HG02973 (cell line): Measurements from ENCODE around the gene CCNQ.

Source experiments
- ATAC-seq: cut with Tn5 transposase; IDR thresholded peaks from one replicate; pipeline ENCODE4 v1.9.1; 2021; ENCODE audit warnings: moderate library complexity; ENCODE audit not compliant: unreplicated experiment

CCNQ gene

DNA sequence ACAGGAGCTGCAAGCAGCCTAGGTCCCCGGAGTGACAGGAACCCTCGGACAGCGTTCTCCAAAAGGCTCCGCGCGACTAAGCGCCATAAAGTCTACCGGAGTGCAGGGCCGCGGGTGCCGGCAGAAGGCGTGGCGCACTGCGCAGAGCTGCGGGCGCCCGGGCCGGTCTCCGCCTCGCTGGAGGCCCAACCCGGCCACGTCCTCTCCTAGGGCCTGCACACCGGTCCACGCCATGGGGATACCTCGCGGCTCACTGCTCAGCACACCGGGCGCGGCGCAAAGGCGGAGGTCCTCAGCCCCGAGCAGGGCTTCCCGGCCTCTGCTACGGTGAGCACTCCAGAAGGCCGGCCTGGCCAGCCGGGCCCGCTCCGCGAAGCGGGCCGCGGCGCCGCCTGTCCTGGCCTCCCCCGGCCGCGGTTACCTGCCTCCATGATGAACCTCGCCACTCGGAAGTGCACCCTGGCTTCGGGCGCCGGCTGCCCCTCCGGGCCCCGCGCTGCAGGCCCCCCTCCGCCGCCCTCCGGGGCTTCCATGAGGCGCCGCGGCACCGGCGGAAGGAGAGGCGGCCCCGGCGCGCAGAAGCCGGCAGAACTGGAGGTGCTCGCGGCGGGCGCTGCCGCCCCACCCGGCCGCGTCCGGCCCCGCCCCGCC is at the start of gene CCNQ:
Gene CCNQ, minus strand, starts transcription at position 599 of the 651 bp plus-strand sequence. Its CDS starts 66 bp downstream, at position 533.
- peak; percentile 54 for ATAC-seq

DNA sequence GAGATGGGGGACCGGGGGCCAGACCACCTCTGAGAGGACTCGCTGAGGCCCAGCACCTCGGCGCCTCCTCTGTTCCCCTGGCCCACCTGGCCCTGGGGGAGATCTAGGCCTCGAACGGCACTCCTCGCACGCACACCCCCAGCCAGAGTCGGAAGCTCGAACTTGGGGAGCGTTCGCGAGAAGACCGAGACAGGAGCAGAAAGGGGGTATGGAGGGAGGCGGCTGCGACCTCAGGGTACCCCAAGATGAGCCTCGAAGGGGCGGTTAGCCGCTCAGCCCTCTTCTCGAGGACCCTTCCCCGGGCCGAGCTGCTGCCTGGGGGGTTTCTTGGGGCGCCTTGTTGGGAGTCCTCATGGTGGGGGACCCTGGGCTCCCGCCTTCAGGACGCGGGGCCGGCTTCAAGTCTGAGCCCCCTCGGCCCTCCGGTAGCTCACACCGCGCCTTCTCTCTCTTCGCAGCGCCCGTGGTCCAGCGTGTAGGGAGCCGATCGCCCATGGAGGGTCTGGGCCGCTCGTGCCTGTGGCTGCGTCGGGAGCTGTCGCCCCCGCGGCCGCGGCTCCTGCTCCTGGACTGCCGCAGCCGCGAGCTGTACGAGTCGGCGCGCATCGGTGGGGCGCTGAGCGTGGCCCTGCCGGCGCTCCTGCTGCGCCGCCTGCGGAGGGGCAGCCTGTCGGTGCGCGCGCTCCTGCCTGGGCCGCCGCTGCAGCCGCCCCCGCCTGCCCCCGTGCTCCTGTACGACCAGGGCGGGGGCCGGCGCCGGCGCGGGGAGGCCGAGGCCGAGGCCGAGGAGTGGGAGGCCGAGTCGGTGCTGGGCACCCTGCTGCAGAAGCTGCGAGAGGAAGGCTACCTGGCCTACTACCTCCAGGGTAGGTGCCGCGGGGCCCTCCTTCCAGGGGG is 48.8 kb upstream of the CCNQ start:
- no peak for ATAC-seq

DNA sequence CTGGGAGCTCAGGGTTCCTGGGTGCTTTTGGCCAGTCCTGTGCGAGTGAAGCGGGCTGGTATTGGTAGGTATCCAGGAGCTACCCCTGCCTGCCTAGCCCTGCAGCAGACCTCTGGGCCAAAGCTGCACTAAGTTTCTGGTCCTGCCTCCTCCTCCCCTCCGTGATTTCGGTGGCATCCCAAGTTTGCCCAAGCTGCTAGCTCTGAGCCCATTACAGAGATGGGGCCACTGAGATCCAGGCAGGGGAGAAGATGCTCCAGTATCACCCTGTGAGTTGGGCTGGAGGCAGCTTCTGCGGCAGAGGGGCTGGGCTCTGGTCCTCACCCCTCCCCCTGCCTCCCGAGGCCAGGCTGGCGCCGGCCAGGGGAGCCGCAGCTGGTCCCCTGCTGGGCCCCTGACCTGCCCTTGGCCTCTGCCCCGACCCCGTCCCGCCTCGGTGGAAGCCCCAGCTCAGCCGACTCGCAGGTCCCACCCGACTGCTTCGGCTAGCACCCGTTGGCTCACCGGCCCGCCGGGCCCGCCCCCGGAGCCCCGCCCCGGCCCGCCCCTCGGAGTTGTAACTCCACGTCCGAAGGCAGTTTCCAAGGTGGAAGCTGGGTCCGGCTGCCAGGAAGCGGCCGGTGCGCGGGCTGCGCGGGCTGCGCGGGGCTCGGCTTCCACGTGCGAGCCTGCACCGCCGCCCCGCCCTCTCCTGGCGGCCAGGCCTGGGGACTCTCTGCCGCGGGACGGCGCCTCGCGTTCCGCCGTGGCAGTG is 47.9 kb upstream of the CCNQ start, which contains the start of gene DUSP9:
Gene DUSP9, plus strand, starts transcription at position 584 of the 754 bp plus-strand sequence. CDS start 751 bp downstream, outside the sequence.
- ATAC-seq, result no peak

DNA sequence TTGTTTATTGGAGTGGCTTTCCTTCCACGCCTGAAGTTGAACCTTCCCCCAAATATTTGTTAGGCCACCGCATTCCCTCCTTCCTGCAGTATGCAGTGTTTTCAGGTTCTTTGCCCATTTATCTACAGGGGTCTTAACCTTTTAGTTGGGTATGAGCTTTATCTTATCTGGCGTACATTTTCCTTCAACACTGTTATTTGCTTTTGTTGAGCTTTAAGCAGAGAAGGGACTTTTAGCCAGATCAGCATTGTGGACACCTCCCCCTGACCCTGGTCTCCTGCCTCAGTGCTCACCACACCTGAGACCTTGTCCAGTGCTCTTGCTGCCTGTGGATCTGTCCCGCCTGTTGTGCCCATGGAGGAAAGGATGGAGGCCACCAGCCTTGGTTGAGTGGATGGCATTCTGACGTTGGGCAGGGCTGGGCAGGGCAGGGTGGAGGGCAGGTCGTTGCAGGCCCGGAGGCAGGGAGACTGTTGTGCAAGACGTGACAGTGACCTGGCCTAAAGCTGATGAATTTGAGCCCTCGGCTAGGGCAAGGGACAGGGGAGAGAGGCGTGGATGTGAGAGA is 47.1 kb upstream of the CCNQ start:
- no peak for ATAC-seq

DNA sequence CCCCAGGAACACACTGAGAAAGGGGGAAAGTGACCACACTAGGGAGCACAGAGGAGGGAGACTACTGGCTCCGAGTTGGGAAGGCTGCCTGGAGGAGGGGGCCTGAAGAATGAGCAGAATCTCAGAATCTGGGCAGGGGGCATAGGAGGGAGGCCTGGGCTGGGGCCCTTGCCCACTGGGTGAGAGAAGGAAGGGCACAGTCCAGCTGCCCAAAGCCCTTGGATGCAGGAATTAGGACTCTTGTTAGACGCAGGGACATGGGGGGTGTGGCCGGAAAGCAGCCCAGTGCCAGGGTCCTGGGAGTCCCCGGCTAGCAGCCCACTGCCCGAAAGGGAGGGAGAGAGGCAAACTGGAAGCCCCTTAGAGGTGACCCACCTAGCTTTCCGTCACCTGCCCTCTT is 46.2 kb upstream of the CCNQ start:
- no peak for ATAC-seq

DNA sequence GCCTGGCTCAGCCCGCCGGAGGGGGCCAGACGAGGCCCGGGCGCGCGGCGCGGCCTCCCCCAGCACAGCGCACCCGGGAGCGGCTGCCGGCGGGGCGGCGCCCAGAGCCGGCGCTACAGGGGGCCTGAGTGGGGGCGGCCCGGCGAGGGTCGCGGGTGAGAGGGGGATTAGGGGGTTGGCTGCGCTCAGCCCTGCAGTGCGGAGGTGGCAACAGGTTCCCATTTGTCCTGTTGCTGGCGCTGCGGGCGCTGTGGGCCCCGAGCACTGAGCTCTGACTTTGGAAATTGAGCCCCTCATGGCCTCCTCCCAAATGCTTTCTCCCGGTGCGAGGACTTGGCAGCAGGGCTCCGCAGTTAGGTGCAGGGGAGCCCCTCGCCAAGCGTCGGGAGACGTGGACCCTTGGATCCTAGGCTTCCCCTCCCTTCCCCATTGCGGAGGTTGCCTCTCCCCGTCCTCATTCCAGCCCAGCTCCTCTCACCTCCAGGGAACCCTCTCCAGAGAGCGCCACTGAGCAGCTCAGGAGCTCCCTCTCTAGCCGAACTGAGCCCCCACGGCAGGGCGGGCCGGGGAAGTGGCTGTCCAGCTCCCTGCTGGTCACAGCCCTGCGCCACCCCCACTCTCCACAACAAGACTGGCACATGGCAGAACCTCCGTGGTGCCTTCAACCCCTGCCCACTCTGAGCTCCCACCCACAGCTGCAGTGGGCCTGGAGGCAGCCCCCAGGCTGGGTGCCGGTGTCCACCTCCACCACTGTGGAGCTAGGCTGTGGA is 45.6 kb upstream of the CCNQ start:
- ATAC-seq, result no peak

DNA sequence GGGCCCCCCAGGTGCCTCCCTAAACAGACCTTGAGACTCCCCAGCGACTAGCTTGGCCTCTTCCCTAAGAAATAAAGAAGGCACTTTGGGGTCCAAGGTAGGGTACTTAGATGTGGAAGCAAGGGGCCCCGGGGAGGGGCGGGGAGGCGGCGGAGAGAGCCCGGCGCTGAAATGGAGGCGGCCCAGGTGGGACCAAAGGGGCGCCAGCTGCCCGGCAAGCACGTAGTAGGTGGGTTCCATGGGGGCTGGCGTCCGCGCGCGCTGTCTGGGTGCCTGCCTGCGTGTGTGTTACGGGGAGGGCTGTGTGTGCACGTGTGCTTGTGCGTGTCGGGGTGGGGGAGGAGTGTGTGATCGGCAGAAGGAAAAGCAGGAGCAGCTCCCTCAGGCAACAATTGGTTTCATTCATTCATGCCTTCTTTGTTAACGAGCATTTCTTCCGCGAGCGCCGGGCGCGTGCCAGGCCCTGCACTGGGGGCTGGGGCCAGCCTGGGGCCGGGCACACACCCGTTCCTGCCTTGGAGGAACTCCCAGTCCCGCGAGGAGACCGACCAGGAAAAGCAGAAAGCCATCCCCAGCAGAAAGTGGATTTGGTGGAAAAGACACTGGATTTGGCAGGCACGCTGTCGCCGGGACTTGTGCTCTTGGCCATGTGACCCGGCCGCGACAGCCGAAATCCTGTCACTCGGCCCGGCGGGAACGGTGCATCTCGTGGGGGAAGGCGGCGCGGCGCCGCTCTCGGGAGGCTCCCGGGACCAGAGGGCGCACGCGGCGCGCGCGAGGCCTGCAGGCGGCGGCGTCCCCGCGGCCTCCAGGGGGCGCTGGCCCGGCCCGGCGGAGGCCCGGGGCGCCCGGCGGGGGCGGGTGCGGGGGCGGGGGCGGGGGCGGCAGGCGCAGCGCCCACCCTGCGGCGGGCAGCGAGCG is 44.8 kb upstream of the CCNQ start:
- no peak for ATAC-seq

DNA sequence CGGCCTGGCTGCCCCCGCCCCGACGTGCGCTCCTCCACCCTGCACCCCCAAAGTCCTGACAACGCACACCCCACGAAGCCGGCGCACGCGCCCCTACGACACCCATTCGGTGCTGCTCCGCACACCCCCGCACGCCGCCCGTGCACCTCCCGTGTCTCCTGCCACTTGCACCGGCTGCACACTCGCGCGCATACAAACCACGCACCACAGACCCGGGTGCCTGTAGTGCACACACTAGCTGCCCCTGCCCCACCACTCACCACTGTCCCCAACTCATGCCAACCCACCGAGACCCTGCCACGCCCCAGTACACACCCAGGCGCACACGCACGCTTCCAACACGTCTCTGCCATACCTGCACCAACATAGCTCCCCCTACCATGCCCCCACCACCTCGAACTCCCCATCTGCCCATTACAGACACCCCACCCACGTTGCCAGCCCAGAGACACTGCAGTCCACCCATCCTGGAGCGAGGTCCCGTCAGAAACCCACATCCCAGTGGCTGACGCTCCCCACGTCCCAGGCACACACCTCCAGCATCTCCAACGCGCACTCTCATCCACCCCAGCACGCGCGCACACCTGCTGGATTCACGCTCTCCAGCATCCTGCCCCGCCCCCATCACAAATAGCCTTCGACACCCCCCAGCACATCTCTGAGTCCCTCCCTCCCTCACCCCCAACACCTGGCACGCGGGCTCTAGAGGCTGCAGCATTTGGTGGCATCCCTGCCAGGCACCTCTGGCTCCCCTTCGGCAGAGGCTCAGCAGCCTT is 43.9 kb upstream of the CCNQ start:
- ATAC-seq, result no peak

DNA sequence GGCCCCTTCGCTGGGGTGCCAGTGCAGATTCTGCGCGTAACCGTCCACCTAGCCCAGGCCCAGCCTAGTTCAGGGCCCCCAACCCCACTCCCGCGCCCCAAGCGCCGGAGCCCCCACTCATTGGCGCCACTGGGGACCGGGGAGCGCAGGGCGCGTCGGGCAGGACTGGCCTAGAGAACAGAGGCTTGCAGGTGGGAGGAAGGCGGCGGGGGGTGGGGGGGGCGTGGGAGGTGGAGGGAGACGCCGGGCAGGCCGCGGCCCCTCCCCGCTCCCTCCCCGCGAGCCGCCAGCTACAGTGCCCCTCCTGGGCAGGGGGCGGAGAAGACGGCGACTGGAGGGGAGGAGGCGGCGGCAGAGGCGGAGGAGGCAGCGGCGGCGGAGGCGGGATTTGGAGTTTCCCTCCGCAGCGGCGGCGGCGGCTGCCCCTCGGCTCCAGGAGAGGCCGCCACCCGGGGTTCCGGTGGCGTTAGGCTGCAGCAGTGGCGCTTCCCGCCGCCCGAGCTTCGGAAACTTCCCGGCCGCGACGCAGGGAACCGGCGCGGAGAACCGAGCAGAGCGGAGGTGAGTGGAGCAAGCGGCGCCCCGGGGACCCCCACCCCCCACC is 43.2 kb upstream of the CCNQ start:
- ATAC-seq, result no peak

DNA sequence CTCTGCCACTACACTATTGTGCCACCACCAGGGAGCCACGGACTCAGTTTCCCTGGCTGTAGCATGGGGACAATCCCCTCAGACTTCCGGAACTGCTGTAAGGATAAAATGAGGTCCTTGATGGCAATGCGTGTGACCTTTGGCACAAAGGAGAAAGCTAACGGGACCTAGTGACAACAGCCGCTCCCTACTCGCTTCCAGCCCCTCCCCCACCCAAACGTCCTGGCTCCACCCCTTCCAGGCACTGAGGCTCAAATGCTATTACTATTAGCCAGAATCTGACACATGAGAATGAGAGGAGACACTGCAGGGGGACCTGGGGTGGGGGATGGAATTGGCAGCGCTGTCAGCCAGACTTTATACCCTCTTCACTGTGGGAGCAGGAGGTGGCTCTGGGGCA is 42.7 kb upstream of the CCNQ start:
- no peak for ATAC-seq

DNA sequence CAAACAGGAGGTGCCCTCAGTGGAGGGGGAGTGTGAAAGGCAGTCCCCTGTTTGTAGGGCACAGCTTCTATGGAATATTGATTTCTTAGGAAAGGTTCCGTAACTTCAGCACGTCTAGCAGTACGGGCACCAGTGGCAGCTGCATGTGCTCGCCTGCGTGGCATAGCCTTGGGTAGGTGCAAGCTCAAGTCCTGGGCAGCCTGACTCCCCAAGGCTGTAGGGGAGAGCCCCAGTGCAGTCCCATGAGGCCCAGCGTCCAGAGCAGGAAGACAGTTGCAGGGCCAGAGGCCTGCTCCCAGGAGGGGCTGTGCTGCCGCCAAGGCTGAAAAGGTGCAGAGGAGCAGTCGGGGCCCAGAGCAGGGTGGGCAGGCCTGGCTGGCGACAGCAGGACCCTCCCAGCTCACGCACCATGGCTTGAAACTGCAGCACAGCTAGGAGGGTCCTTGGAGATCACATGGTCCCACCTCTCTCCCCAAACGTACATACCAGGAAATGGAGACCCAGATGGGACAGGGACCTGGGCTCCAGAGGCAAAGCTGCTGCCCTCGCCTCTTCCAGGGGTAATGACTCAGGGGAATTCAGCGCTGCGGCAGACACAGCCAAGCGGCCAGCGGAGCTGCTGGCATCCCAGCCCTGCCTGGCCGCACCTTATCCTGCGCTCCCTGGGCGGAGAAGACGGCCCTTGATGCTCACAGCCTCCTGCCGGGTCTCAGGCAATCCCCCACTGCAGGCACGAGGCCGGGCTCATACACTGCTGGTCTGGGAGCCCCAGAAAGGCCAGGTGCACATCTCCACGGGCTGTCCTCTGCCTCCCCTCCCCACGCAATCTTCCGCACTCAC is 42.0 kb upstream of the CCNQ start:
- ATAC-seq, result no peak

DNA sequence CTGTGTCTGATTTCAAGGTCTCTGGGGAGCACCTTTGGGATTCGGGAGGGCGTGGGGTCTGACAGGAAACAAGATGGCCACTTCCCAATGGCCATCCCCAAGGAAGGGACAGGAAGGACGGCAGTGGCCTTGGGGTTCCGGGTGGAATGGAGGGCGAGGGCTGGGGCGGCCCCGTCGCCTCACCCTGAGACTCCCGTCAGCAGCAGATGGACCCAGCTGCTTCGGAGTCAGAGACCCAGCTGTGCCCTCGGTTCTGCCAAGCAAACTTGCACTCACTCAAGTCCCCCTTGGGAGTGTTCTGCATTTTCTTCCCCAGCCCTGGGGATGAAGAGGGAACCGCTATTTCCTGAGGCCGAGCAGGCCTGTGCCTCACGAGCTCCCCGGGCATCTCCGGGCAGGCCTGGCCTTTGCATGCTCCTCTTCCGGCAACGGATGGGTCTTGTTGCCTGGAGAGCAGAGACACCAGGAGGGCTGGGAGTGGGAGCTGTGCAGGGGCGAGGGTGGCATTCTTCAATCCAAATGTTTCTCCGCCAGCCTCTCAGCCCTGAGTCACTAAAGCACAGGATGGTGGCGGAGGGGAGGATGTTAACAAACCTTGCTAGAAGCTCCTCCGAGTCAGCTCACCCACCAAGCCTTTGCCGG is 41.2 kb upstream of the CCNQ start:
- ATAC-seq, result no peak

DNA sequence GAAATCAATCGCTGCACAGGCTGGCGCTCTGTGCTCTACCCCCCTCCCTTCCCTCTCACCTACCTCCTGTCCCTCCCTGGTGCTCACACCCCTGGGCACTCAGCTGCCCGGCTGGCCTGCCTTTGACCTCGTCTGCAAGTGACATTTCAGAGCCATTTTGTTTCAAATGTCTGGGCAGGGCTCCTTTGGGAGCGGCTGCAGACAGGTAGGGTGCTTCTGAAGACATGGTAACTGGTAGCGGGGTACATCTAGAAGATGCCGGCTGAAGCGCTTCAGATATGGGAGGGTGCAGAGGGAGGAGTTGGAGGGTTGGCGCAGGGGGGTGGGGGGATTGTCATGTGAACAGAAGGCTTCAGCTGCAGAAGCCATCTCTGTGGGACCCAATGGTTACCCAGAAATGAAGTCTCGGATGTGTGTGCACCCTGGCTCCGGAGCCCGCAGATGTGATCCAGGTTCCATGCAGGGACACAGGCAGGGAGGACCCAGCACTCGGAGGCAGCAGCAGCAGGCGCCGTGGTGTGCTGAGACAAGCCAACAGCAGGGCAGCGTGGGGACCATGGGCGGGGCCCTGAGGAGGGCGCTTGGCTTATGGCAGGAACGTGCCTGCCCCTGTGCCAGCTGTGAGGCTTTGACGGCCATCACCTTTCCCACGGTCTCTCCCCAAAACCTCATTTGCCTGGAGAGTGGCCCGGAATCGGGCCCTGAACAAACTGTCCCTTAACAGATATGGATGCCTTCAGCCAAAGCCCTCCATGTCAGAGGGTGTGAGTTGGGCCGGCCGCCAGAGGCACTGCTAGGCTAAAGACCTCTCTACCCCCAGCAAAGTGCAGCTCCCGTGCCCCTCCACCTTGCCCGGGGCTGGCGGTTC is 40.5 kb upstream of the CCNQ start:
- no peak for ATAC-seq

DNA sequence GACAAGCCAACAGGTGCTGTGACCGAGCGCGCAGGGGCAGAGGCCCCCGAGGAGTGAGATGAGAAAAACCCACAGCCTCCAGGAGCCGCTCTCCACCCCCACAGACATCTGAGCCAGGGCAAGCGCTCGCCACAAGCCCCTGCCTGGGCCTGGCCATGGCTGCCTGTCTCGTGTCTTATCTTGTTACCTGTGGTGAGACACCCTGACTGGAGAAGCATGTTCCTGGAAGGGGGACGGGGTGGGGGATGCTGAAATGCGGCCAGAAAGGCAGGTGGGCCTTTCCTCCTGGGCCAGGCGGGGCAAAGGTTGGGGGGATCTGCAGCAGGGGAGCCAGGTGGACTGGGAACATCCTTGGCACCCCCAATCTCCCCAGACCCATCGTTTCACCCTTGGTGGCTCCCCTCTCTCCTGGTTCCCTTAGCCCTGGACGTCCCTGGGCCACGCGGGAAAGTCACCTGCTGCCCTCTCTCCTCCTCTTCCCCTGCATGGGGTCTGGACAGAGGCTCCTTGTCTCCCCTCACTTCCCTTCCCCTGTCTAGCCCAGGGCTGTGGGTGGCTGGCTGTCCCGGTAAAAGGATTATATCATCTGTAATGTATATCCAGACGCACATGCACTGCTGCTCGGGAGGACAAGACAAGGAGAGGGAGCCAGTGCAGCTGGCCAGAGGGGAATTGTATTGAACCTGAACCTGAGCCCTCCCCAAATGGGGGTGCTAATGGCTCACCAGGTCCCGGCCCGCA is 39.7 kb upstream of the CCNQ start:
- ATAC-seq, result no peak

DNA sequence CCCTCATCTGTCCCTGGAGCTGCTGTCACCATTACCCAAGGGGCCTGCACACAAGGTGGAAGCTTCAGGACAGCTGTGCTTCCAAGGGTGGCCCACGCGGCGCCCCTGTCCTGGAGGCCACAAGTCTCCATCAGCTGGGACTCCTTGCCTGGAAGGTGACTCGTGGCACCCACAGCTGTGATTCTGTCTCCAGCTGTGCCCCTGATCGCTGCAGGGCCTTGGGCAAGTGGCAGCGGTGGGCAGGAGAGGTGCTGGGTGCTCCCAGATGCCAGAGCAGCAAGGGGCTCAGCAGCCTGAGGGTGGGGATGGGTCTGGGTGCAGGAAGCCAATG is 39.1 kb upstream of the CCNQ start:
- ATAC-seq, result no peak
